ENCODE measurements around the gene YTHDF1. TPM values are rescaled to one million over a fixed set of nuclear protein-coding genes. Genes with fewer than 3 reads are reported as not detected.

YTHDF1 gene
- total and polyA plus RNA-seq, 2 of the 4 experiments (the other 2 are of a cell fraction) = 10.9 to 22.6 TPM

DNA sequence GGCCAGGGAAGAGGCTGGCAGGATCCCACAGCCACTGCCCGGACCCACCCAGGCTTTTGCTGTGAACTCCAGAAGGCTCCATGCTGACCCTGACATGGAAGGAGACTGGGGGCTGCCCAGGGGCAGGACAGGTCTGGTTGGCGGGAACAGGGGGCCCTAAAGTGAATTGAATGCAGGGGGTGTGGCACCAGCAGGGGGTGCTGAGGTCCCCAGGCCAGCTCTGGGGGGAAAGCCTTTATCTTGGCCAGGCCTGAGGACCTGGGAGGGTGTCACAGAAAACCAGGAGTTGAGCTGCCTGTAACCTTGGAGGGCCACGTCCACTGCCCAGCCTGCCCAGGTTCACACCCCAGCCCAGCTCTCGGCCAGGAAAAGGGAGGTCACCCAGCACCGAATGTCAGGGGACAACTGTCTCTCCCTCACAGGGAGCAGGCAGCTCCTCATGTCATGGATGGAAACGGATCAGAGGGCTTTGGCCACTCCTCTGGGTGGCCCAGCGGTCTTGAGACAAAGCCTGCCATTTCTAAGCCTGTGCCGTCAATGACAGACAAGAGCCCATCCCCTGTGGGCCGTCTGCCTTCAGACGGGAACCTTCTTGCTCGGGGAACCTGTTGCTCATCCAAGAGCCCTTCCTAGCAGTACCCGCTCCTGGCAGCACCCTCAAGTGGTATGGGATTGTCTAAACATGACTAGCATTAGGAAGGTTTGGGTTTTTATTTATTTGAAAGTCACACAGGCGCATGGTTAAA, 2.9 kb upstream of the YTHDF1 start:
- H3K4me2 ChIP-seq (ENCODE audit: low read depth, low read length) = no peak overlapping the region
- no peak for ATAC-seq (ENCODE audit: low read depth)
- no peaks in the 10 kb centered on the region for H3K9me1 ChIP-seq (ENCODE audit: insufficient read depth, low read length)
- no peak overlapping the region for H4K8ac ChIP-seq (ENCODE audit: low read depth in 2 of 2, low read length in 2 of 2)
- H3K9me3 ChIP-seq (ENCODE audit: control insufficient read depth, insufficient read depth, low read length) = no peaks in the 10 kb centered on the region
- H2BK120ac ChIP-seq (ENCODE audit: low read depth, low read length) = no peak overlapping the region
- H3K9ac ChIP-seq (ENCODE audit: low read depth, low read length) = no peak overlapping the region
- no peak overlapping the region for H2AK9ac ChIP-seq (replicated peaks; ENCODE audit: low read depth, low read length, poor library complexity)
- no peak overlapping the region for H3K18ac ChIP-seq (ENCODE audit: low read depth, low read length)
- peaks cover 5% of the 10 kb centered on the region for H3K4me1 ChIP-seq (ENCODE audit: control insufficient read depth, insufficient read depth, low read length)
- no peak overlapping the region for H3K23ac ChIP-seq (ENCODE audit: low read depth, low read length)
- H3K27me3 ChIP-seq (ENCODE audit: control insufficient read depth, insufficient read depth, low read length) = peaks cover 28% of the 10 kb centered on the region
- H2BK5ac ChIP-seq (ENCODE audit: low read depth, low read length, poor library complexity, severe bottlenecking) = no peak overlapping the region
- intact Hi-C loops (cut with micrococcal nuclease) = loop anchor here (5.0 kb wide), 1 partner anchor 53 kb away; the partner anchor contains the start of gene ARFGAP1
- dilution Hi-C loops (cut with HindIII; ENCODE audit: low sequenced_read_pairs, unreplicated experiment) = no loop called here
- H3K14ac ChIP-seq (replicated peaks; ENCODE audit: low read depth, low read length) = no peak overlapping the region
- H4K91ac ChIP-seq (ENCODE audit: insufficient read depth, low read depth, low read length) = no peak overlapping the region
- no peak overlapping the region for H2BK20ac ChIP-seq (ENCODE audit: low read depth, low read length)
- no peak overlapping the region for H3K27ac ChIP-seq (ENCODE audit: insufficient read depth, low read length)
- H3K4ac ChIP-seq (ENCODE audit: low read depth, low read length) = no peak overlapping the region
- H4K20me1 ChIP-seq (ENCODE audit: insufficient read depth, low read length) = peaks cover 24% of the 10 kb centered on the region
- no peaks in the 10 kb centered on the region for H3K36me3 ChIP-seq (ENCODE audit: control insufficient read depth, insufficient read depth, low read length)
- peaks cover 9 to 15% of the 10 kb centered on the region in 2 experiments; a peak in 3 of 4 replicates for H3K79me1 ChIP-seq (ENCODE audit: low read depth in 1 of 2, low read length in 2 of 2)
- DNase-seq = no peak
- no peak overlapping the region for H2BK15ac ChIP-seq (ENCODE audit: low read depth, low read length)
- H3K56ac ChIP-seq (ENCODE audit: extremely low read depth, insufficient read depth, low read length) = no peak overlapping the region
- no peak overlapping the region for H2AK5ac ChIP-seq (ENCODE audit: low read depth, low read length)
- no peak overlapping the region for H4K5ac ChIP-seq (ENCODE audit: low read depth, low read length)
- 60% methylated on average over 1 of the region's 13 CpGs; no CpG with 5 or more reads in 1 of the 2 experiments for WGBS, 2 experiments (ENCODE audit: extremely low coverage in 2 of 2, insufficient read length in 1 of 2)
- no peak overlapping the region for H3K4me3 ChIP-seq (ENCODE audit: insufficient read depth, low read depth, low read length)
- no peak overlapping the region for H2AFZ ChIP-seq (replicated peaks; ENCODE audit: low read length, poor library complexity)
- POLR2A ChIA-PET (ENCODE audit: unreplicated experiment) = no interaction called here
- in situ Hi-C loops (cut with MboI; ENCODE audit: low sequenced_read_pairs) = no loop called here
- no peak for TF ChIP-seq NFE2L2 (IDR thresholded peaks at IDR 0.05; ENCODE audit: low read depth, low read length)
- TF ChIP-seq RFX5 (IDR thresholded peaks at IDR 0.05; ENCODE audit: low read depth, low read length) = no peak
- no peak for TF ChIP-seq MXI1 (IDR thresholded peaks at IDR 0.05; ENCODE audit: borderline replicate concordance, low read depth, low read length)
- TF ChIP-seq RAD21 (IDR thresholded peaks at IDR 0.05; ENCODE audit: low read length) = no peak
- TF ChIP-seq MAZ (IDR thresholded peaks at IDR 0.05; ENCODE audit: borderline replicate concordance, low read depth, low read length) = no peak
- TF ChIP-seq FOS (IDR thresholded peaks at IDR 0.05; ENCODE audit: low read depth, low read length) = no peak
- TF ChIP-seq CEBPB (IDR thresholded peaks at IDR 0.05; ENCODE audit: low read depth, low read length) = no peak
- no peak for TF ChIP-seq CTCF (conservative IDR thresholded peaks at IDR 0.05; ENCODE audit: low read depth, low read length)
- no peak for TF ChIP-seq CHD1 (IDR thresholded peaks at IDR 0.05; ENCODE audit: low read depth, low read length)
- no peak for TF ChIP-seq MAFK (IDR thresholded peaks at IDR 0.05; ENCODE audit: low read depth, low read length)
- TF ChIP-seq, protein P1, sequence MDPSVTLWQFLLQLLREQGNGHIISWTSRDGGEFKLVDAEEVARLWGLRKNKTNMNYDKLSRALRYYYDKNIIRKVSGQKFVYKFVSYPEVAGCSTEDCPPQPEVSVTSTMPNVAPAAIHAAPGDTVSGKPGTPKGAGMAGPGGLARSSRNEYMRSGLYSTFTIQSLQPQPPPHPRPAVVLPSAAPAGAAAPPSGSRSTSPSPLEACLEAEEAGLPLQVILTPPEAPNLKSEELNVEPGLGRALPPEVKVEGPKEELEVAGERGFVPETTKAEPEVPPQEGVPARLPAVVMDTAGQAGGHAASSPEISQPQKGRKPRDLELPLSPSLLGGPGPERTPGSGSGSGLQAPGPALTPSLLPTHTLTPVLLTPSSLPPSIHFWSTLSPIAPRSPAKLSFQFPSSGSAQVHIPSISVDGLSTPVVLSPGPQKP (IDR thresholded peaks at IDR 0.05; ENCODE audit: borderline replicate concordance, low read depth, low read length) = no peak
- no peak for TF ChIP-seq SMC3 (IDR thresholded peaks at IDR 0.05; ENCODE audit: low read depth, low read length)
- no peak for TF ChIP-seq RCOR1 (IDR thresholded peaks at IDR 0.05; ENCODE audit: insufficient replicate concordance, low read length)
- CTCF ChIA-PET = no interaction called here
- BruUV-seq (replicated peaks) = no TSS peak
